ENCODE data around the gene SAA1.

The SAA1 gene

GRCh38 chr11:18265949-18266348 is at the start of gene SAA1:
TSS of gene SAA1 (plus strand) at chr11:18266264. CDS start at chr11:18266888, 624 bp downstream.
- H3K4me2 ChIP-seq (ENCODE audit: low read depth, low read length, poor library complexity, severe bottlenecking) = no peak within 1 kb of the TSS
- H2AFZ ChIP-seq (ENCODE audit: low read depth, low read length, severe bottlenecking) = no peak within 1 kb of the TSS
- no peaks in the 10 kb centered on the region for H3K9me2 ChIP-seq (replicated peaks; ENCODE audit: insufficient read depth, low read length)
- no peak for TF ChIP-seq CTCF (IDR thresholded peaks at IDR 0.05; ENCODE audit: insufficient read depth, low read length, poor library complexity, severe bottlenecking)
- TF ChIP-seq EZH2phosphoT487 (conservative IDR thresholded peaks at IDR 0.05; ENCODE audit: low read length) = no peak
- no peak within 1 kb of the TSS for H3K9ac ChIP-seq (ENCODE audit: low read length)
- no peak within 1 kb of the TSS for H3K27ac ChIP-seq (ENCODE audit: low read depth, low read length)
- H3K79me2 ChIP-seq (ENCODE audit: insufficient read depth, low read length) = no peaks in the 10 kb centered on the region
- no peaks in the 10 kb centered on the region for H3K9me3 ChIP-seq (ENCODE audit: insufficient read depth, low read length)
- H3K36me3 ChIP-seq (ENCODE audit: low read length) = no peaks in the 10 kb centered on the region
- H4K20me1 ChIP-seq (ENCODE audit: low read depth, low read length) = no peaks in the 10 kb centered on the region
- H3K27me3 ChIP-seq (ENCODE audit: low read length) = no peaks in the 10 kb centered on the region
- H3K4me3 ChIP-seq (ENCODE audit: insufficient read depth, low read length, poor library complexity, severe bottlenecking) = no peak within 1 kb of the TSS
- H3F3A ChIP-seq (ENCODE audit: insufficient read depth) = no peaks in the 10 kb centered on the region

DNA sequence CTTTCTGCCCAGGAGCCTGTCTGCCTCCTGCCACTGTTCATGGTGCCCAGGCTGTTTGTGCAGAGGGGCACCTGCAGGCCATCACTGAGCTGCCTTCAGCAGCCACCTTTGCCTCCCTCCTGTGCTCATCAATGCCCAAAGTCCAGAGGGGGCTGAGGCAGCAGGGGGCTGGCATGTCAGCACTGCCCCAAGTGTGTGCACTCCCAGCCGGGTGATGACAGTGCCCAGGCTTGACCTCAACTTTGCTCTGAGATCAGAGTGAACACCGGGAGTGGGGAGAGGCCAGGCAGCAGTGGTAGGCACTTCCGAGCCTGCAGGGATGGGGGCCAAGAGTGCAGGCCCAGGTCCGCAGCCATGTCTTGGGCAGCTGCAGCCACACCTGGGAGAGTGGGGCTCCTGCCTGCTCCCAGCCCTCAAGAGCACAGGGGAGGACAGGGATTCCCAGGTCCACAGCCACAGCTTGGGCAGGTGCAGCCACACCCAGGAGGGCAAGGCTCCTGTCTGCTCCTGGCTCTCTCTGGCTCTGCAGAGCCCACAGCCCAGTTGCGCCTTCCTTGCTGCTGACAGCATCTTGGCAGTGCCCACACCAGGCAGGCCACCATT is 44.7 kb upstream of the SAA1 start:
- Histone ChIP-seq H3K4me2 (ENCODE audit: low read depth, low read length, poor library complexity, severe bottlenecking) (no peak overlapping the region), H4K20me1 (ENCODE audit: low read depth, low read length) (no peaks in the 10 kb centered on the region), H3K36me3 (ENCODE audit: low read length) (no peaks in the 10 kb centered on the region), H3K9me2 (replicated peaks; ENCODE audit: insufficient read depth, low read length) (no peaks in the 10 kb centered on the region), H3K27ac (ENCODE audit: low read depth, low read length) (no peak overlapping the region), H2AFZ (ENCODE audit: low read depth, low read length, severe bottlenecking) (no peak overlapping the region), H3K79me2 (ENCODE audit: insufficient read depth, low read length) (no peaks in the 10 kb centered on the region), H3K9ac (ENCODE audit: low read length) (no peak overlapping the region), H3K9me3 (ENCODE audit: insufficient read depth, low read length) (peaks cover 11% of the 10 kb centered on the region; the same call in 1 of the 2 replicates), H3K27me3 (ENCODE audit: low read length) (no peaks in the 10 kb centered on the region), H3K4me3 (ENCODE audit: insufficient read depth, low read length, poor library complexity, severe bottlenecking) (no peak overlapping the region), H3F3A (ENCODE audit: insufficient read depth) (0 out of 2 replicates have a peak, but pooled peaks cover 11% of the 10 kb centered on the region)
- TF ChIP-seq EZH2phosphoT487 (conservative IDR thresholded peaks at IDR 0.05; ENCODE audit: low read length) = no peak
- no peak for TF ChIP-seq CTCF (IDR thresholded peaks at IDR 0.05; ENCODE audit: insufficient read depth, low read length, poor library complexity, severe bottlenecking)

GRCh38 chr11:18222814-18223421 is 43.1 kb upstream of the SAA1 start:
- H3K4me2 ChIP-seq (ENCODE audit: low read depth, low read length, poor library complexity, severe bottlenecking) = no peak overlapping the region
- H3K27ac ChIP-seq (ENCODE audit: low read depth, low read length) = no peak overlapping the region
- no peaks in the 10 kb centered on the region for H3K27me3 ChIP-seq (ENCODE audit: low read length)
- TF ChIP-seq CTCF (IDR thresholded peaks at IDR 0.05; ENCODE audit: insufficient read depth, low read length, poor library complexity, severe bottlenecking) = no peak
- no peak for TF ChIP-seq EZH2phosphoT487 (conservative IDR thresholded peaks at IDR 0.05; ENCODE audit: low read length)
- no peak overlapping the region for H2AFZ ChIP-seq (ENCODE audit: low read depth, low read length, severe bottlenecking)
- H3K4me3 ChIP-seq (ENCODE audit: insufficient read depth, low read length, poor library complexity, severe bottlenecking) = no peak overlapping the region
- H3K79me2 ChIP-seq (ENCODE audit: insufficient read depth, low read length) = no peaks in the 10 kb centered on the region
- H3F3A ChIP-seq (ENCODE audit: insufficient read depth) = 0 out of 2 replicates have a peak, but pooled peaks cover 11% of the 10 kb centered on the region
- H3K9me3 ChIP-seq (ENCODE audit: insufficient read depth, low read length) = peaks cover 11% of the 10 kb centered on the region; the same call in 1 of the 2 replicates
- no peaks in the 10 kb centered on the region for H4K20me1 ChIP-seq (ENCODE audit: low read depth, low read length)
- H3K36me3 ChIP-seq (ENCODE audit: low read length) = no peaks in the 10 kb centered on the region
- no peaks in the 10 kb centered on the region for H3K9me2 ChIP-seq (replicated peaks; ENCODE audit: insufficient read depth, low read length)
- H3K9ac ChIP-seq (ENCODE audit: low read length) = no peak overlapping the region
